Natural killer cell treated with Interleukin-12 subunit alpha and Interleukin-12 subunit beta and Interleukin-15 and Interleukin-18, amount 100 ng/mL, for 72 hours (primary cell): ENCODE measurements around the gene IRF8. TPM values are rescaled to one million over a fixed set of nuclear protein-coding genes. Genes with fewer than 3 reads are reported as not detected.
A peak's percentile ranks its signal among the peaks of the same experiment; 100 is the strongest.

Experiments used
- ATAC-seq, 2 donors: fragments of 150-1000 bp; cut with Tn5 transposase in 1 of 2; sonication (Bioruptor Pico), chemical (Tn5 transposase) in 1 of 2; 2 replicates each; pipeline ENCODE4 v1.10.0; 2021
- DNase-seq: peaks from one replicate; pipeline ENCODE4 v3.0.0; 2022; ENCODE audit warnings: low spot score
- H3K27ac Mint-ChIP-seq, 2 donors: 1 replicate in 1 of 2; 2 replicates in 1 of 2; pipeline ENCODE4 v1.8.0; 2022; ENCODE audit warnings: mixed read lengths in 2 of 2, mild to moderate bottlenecking in 1 of 2, moderate library complexity in 1 of 2
- H3K27me3 Mint-ChIP-seq, 2 donors: 1 replicate in 1 of 2; 2 replicates in 1 of 2; pipeline ENCODE4 v1.8.0; 2022; ENCODE audit warnings: mixed read lengths in 2 of 2
- H3K36me3 Mint-ChIP-seq: one replicate; pipeline ENCODE4 v1.8.0; 2022; ENCODE audit warnings: mixed read lengths
- H3K4me1 Mint-ChIP-seq, 2 donors: 1 replicate in 1 of 2; 2 replicates in 1 of 2; pipeline ENCODE4 v1.8.0; 2022; ENCODE audit warnings: low read depth in 2 of 2, mixed read lengths in 2 of 2, mild to moderate bottlenecking in 1 of 2
- H3K4me3 Mint-ChIP-seq: one replicate; pipeline ENCODE4 v1.8.0; 2022; ENCODE audit warnings: mixed read lengths
- H3K9me3 Mint-ChIP-seq: 2 replicates; pipeline ENCODE4 v1.8.0; 2022; ENCODE audit warnings: mixed read lengths
- total RNA-seq, 2 donors: library from RNA; stranded (reverse); gene quantifications; one replicate each; pipeline ENCODE4 v1.2.3, GENCODE V29; 2022

IRF8 gene
- total RNA-seq, 2 donors from 2014 or later, result 198 to 510 TPM

GRCh38 chr16:85916141-85916890 lies 17.4 kb downstream of the IRF8 start:
- Mint-ChIP-seq H3K27ac (peak overlapping the region; percentile 75 to 90), H3K9me3 (no peaks in the 10 kb centered on the region), H3K4me3 (peak overlapping the region; percentile 69), H3K36me3 (peaks cover 40% of the 10 kb centered on the region), H3K27me3 (no peaks in the 10 kb centered on the region), H3K4me1 (peaks cover 64 to 82% of the 10 kb centered on the region in 2 donors)
- DNase-seq, result peak; percentile 69
- peak; percentile 64 to 68 for ATAC-seq

- Mint-ChIP-seq H3K27ac (peak overlapping the region; percentile 75 to 90), H3K4me3 (peak overlapping the region; percentile 74), H3K27me3 (no peaks in the 10 kb centered on the region), H3K36me3 (peaks cover 37% of the 10 kb centered on the region), H3K4me1 (peaks cover 62 to 76% of the 10 kb centered on the region in 2 donors), H3K9me3 (no peaks in the 10 kb centered on the region)
- DNase-seq (no peak), ATAC-seq (no peak)
Measured at GRCh38 chr16:85917012-85917411, 18.1 kb downstream of the IRF8 start.

GRCh38 chr16:85917959-85918358 lies 19.0 kb downstream of the IRF8 start:
- ATAC-seq, result peak in 1 of 2 donors; percentile 70

GRCh38 chr16:85918436-85918835 lies 19.5 kb downstream of the IRF8 start:
- DNase-seq (no peak), ATAC-seq (no peak)
- Mint-ChIP-seq H3K27ac (peak overlapping the region; percentile 65 to 85), H3K36me3 (peaks cover 32% of the 10 kb centered on the region), H3K4me3 (peak overlapping the region; percentile 74), H3K4me1 (peaks cover 49 to 64% of the 10 kb centered on the region in 2 donors), H3K9me3 (no peaks in the 10 kb centered on the region), H3K27me3 (no peaks in the 10 kb centered on the region)

More at GRCh38 chr16:85917959-85918358, 19.0 kb downstream of the IRF8 start:
- peak overlapping the region; percentile 65 to 85 for H3K27ac Mint-ChIP-seq
- no peaks in the 10 kb centered on the region for H3K9me3 Mint-ChIP-seq
- H3K4me3 Mint-ChIP-seq, result peak overlapping the region; percentile 74
- H3K4me1 Mint-ChIP-seq, result peaks cover 54 to 69% of the 10 kb centered on the region in 2 donors
- H3K36me3 Mint-ChIP-seq, result peaks cover 32% of the 10 kb centered on the region
- H3K27me3 Mint-ChIP-seq, result no peaks in the 10 kb centered on the region
- no peak for DNase-seq

GRCh38 chr16:85919271-85920267 lies 20.6 kb downstream of the IRF8 start:
- ATAC-seq (peak; percentile 75 to 89), DNase-seq (peak; percentile 88)
- Mint-ChIP-seq H3K4me3 (peak overlapping the region; percentile 54), H3K27me3 (no peaks in the 10 kb centered on the region), H3K9me3 (no peaks in the 10 kb centered on the region), H3K36me3 (peaks cover 32% of the 10 kb centered on the region), H3K4me1 (peaks cover 38 to 56% of the 10 kb centered on the region in 2 donors), H3K27ac (peak overlapping the region; percentile 47 to 85)

- Mint-ChIP-seq H3K4me1 (peaks cover 38 to 53% of the 10 kb centered on the region in 2 donors), H3K9me3 (no peaks in the 10 kb centered on the region), H3K36me3 (peaks cover 32% of the 10 kb centered on the region), H3K27me3 (no peaks in the 10 kb centered on the region), H3K4me3 (no peak overlapping the region), H3K27ac (peak overlapping the region in 1 of 2 donors; percentile 56)
- ATAC-seq, result no peak
- DNase-seq, result no peak
Measured at GRCh38 chr16:85921026-85921425, 22.1 kb downstream of the IRF8 start.

- no peaks in the 10 kb centered on the region for H3K9me3 Mint-ChIP-seq
- peaks cover 16% of the 10 kb centered on the region for H3K36me3 Mint-ChIP-seq
- no peak for DNase-seq
- H3K27me3 Mint-ChIP-seq, result peaks cover 0 to 7% of the 10 kb centered on the region in 2 donors
- no peak overlapping the region for H3K4me3 Mint-ChIP-seq
- ATAC-seq, result no peak
- H3K4me1 Mint-ChIP-seq, result peaks cover 22 to 43% of the 10 kb centered on the region in 2 donors
- peak overlapping the region in 1 of 2 donors; percentile 61 for H3K27ac Mint-ChIP-seq
Measured at GRCh38 chr16:85923153-85924021, 24.4 kb downstream of the IRF8 start.

- DNase-seq, result no peak
- Mint-ChIP-seq H3K9me3 (no peaks in the 10 kb centered on the region), H3K4me1 (peaks cover 13 to 36% of the 10 kb centered on the region in 2 donors), H3K27ac (peak overlapping the region in 1 of 2 donors; percentile 21), H3K36me3 (peaks cover 12% of the 10 kb centered on the region), H3K27me3 (peaks cover 0 to 7% of the 10 kb centered on the region in 2 donors), H3K4me3 (no peak overlapping the region)
- ATAC-seq, result no peak
Measured at GRCh38 chr16:85924675-85925074, 25.7 kb downstream of the IRF8 start.

GRCh38 chr16:85926370-85926769 lies 27.4 kb downstream of the IRF8 start:
- no peak for DNase-seq
- Mint-ChIP-seq H3K27ac (no peak overlapping the region), H3K36me3 (peaks cover under 1% of the 10 kb centered on the region), H3K27me3 (peaks cover 0 to 7% of the 10 kb centered on the region in 2 donors), H3K4me1 (peaks cover 7 to 38% of the 10 kb centered on the region in 2 donors), H3K9me3 (no peaks in the 10 kb centered on the region), H3K4me3 (no peak overlapping the region)
- no peak for ATAC-seq

GRCh38 chr16:85927371-85927770 lies 28.4 kb downstream of the IRF8 start:
- Mint-ChIP-seq H3K36me3 (no peaks in the 10 kb centered on the region), H3K4me3 (no peak overlapping the region), H3K27me3 (peaks cover 0 to 7% of the 10 kb centered on the region in 2 donors), H3K9me3 (no peaks in the 10 kb centered on the region), H3K4me1 (peaks cover 7 to 34% of the 10 kb centered on the region in 2 donors), H3K27ac (peak overlapping the region in 1 of 2 donors; percentile 85)
- ATAC-seq (no peak), DNase-seq (no peak)

- H3K27ac Mint-ChIP-seq, result peak overlapping the region in 1 of 2 donors; percentile 85
- no peak for ATAC-seq
- peaks cover 7 to 34% of the 10 kb centered on the region in 2 donors for H3K4me1 Mint-ChIP-seq
- DNase-seq, result no peak
- no peaks in the 10 kb centered on the region for H3K36me3 Mint-ChIP-seq
- peaks cover 0 to 7% of the 10 kb centered on the region in 2 donors for H3K27me3 Mint-ChIP-seq
- no peak overlapping the region for H3K4me3 Mint-ChIP-seq
- no peaks in the 10 kb centered on the region for H3K9me3 Mint-ChIP-seq
Measured at GRCh38 chr16:85927959-85928358, 29.0 kb downstream of the IRF8 start.

- ATAC-seq (no peak), DNase-seq (no peak)
- Mint-ChIP-seq H3K9me3 (no peaks in the 10 kb centered on the region), H3K4me1 (peaks cover 7 to 37% of the 10 kb centered on the region in 2 donors), H3K4me3 (no peak overlapping the region), H3K36me3 (no peaks in the 10 kb centered on the region), H3K27ac (peak overlapping the region in 1 of 2 donors; percentile 85), H3K27me3 (peaks cover 0 to 7% of the 10 kb centered on the region in 2 donors)
Measured at GRCh38 chr16:85928401-85928820, 29.4 kb downstream of the IRF8 start.
